Trophoblast cell (in vitro differentiated cells and primary cell): ENCODE measurements around the gene TMX1. TPM values are rescaled to one million over a fixed set of nuclear protein-coding genes. Genes with fewer than 3 reads are reported as not detected.

ENCODE experiments used
- DNase-seq, 2 donors: peaks; one replicate each; pipeline ENCODE4 v3.0.0-alpha.2; 2016
- H2AFZ ChIP-seq: 2 replicates; pipeline ENCODE4 v1.6.1; 2013; ENCODE audit warnings: low read length, moderate library complexity, mild to moderate bottlenecking; ENCODE audit not compliant: insufficient read depth, poor library complexity
- H2AK5ac ChIP-seq: 2 replicates; pipeline ENCODE4 v1.6.1; 2013; ENCODE audit warnings: mild to moderate bottlenecking, low read length
- H2BK120ac ChIP-seq: 2 replicates; pipeline ENCODE4 v1.6.1; 2013; ENCODE audit warnings: low read length, mild to moderate bottlenecking, moderate library complexity; ENCODE audit not compliant: insufficient read depth, poor library complexity
- H2BK12ac ChIP-seq: 2 replicates; pipeline ENCODE4 v1.6.1; 2013; ENCODE audit warnings: mild to moderate bottlenecking, low read length, moderate library complexity
- H2BK5ac ChIP-seq: 2 replicates; pipeline ENCODE4 v1.6.1; 2013; ENCODE audit warnings: low read length, low read depth, moderate library complexity, mild to moderate bottlenecking; ENCODE audit not compliant: poor library complexity
- H3K14ac ChIP-seq: 2 replicates; pipeline ENCODE4 v1.6.1; 2013; ENCODE audit warnings: mild to moderate bottlenecking, low read length
- H3K18ac ChIP-seq: 2 replicates; pipeline ENCODE4 v1.6.1; 2013; ENCODE audit warnings: mild to moderate bottlenecking, low read length
- H3K23ac ChIP-seq: 2 replicates; pipeline ENCODE4 v1.6.1; 2013; ENCODE audit warnings: low read length
- H3K27ac ChIP-seq: 2 replicates; pipeline ENCODE4 v1.5.1; 2013; ENCODE audit warnings: low read depth, mild to moderate bottlenecking, inconsistent platforms, low read length, moderate library complexity
- H3K27me3 ChIP-seq: 2 replicates; pipeline ENCODE4 v1.6.1; 2013; ENCODE audit warnings: inconsistent platforms, mild to moderate bottlenecking, low read length, moderate library complexity; ENCODE audit not compliant: insufficient read depth
- H3K36me3 ChIP-seq, 2 experiments: 1 replicate in 1 of 2; 2 replicates in 1 of 2; pipeline ENCODE4 v1.6.1; 2013; ENCODE audit warnings: low read length in 2 of 2, mild to moderate bottlenecking in 2 of 2, moderate library complexity in 1 of 2; ENCODE audit not compliant: insufficient read depth in 2 of 2, control insufficient read depth in 1 of 2
- H3K4ac ChIP-seq: 2 replicates; pipeline ENCODE4 v1.6.1; 2013; ENCODE audit warnings: low read depth, mild to moderate bottlenecking, low read length, moderate library complexity
- H3K4me1 ChIP-seq, 2 experiments: 1 replicate in 1 of 2; 2 replicates in 1 of 2; pipeline ENCODE4 v1.6.1; 2013; ENCODE audit warnings: low read length in 2 of 2, mild to moderate bottlenecking in 2 of 2, moderate library complexity in 1 of 2; ENCODE audit not compliant: insufficient read depth in 2 of 2, control insufficient read depth in 1 of 2
- H3K4me2 ChIP-seq: 2 replicates; pipeline ENCODE4 v1.6.1; 2013; ENCODE audit warnings: inconsistent platforms, mild to moderate bottlenecking, low read length, moderate library complexity
- H3K4me3 ChIP-seq: 2 replicates; pipeline ENCODE4 v1.5.1; 2013; ENCODE audit warnings: mild to moderate bottlenecking, low read depth, low read length, inconsistent platforms
- H3K79me1 ChIP-seq: one replicate; pipeline ENCODE4 v1.6.1; 2013; ENCODE audit warnings: low read length
- H3K79me2 ChIP-seq: 2 replicates; pipeline ENCODE4 v1.6.1; 2013; ENCODE audit warnings: low read length, mild to moderate bottlenecking; ENCODE audit not compliant: control insufficient read depth, insufficient read depth, poor library complexity
- H3K9ac ChIP-seq: 2 replicates; pipeline ENCODE4 v1.6.1; 2013; ENCODE audit warnings: mild to moderate bottlenecking, low read length
- H3K9me3 ChIP-seq: 2 replicates; pipeline ENCODE4 v1.6.1; 2013; ENCODE audit warnings: low read depth, mild to moderate bottlenecking, control low read depth, inconsistent platforms, low read length; ENCODE audit not compliant: insufficient read depth
- H4K12ac ChIP-seq: 2 replicates; pipeline ENCODE4 v1.6.1; 2013; ENCODE audit warnings: low read depth, mild to moderate bottlenecking, low read length, moderate library complexity
- H4K8ac ChIP-seq: 2 replicates; pipeline ENCODE4 v1.6.1; 2013; ENCODE audit warnings: low read depth, mild to moderate bottlenecking, low read length, moderate library complexity
- H4K91ac ChIP-seq: one replicate; pipeline ENCODE4 v1.6.1; 2013; ENCODE audit warnings: low read depth, mild to moderate bottlenecking, low read length, moderate library complexity
- WGBS: extraction: QIAGEN DNeasy Blood & Tissue Kit; methylation state at CpG from one replicate; pipeline ENCODE4 v1.1.7; 2013; ENCODE audit warnings: missing lambda C conversion rate; ENCODE audit not compliant: insufficient read length, insufficient coverage; ENCODE audit errors: extremely low coverage; 5-methylcytosine and 5-hydroxymethylcytosine counted together
- polyA plus RNA-seq: library from polyadenylated mRNA; stranded (reverse); fragments of 200-250 nt; gene quantifications from 2 replicates; pipeline ENCODE4 v1.2.3, GENCODE V29; 2013

Gene TMX1, protein sequence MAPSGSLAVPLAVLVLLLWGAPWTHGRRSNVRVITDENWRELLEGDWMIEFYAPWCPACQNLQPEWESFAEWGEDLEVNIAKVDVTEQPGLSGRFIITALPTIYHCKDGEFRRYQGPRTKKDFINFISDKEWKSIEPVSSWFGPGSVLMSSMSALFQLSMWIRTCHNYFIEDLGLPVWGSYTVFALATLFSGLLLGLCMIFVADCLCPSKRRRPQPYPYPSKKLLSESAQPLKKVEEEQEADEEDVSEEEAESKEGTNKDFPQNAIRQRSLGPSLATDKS
- 26.8 and 27.2 TPM in 2 replicates for polyA plus RNA-seq

DNA sequence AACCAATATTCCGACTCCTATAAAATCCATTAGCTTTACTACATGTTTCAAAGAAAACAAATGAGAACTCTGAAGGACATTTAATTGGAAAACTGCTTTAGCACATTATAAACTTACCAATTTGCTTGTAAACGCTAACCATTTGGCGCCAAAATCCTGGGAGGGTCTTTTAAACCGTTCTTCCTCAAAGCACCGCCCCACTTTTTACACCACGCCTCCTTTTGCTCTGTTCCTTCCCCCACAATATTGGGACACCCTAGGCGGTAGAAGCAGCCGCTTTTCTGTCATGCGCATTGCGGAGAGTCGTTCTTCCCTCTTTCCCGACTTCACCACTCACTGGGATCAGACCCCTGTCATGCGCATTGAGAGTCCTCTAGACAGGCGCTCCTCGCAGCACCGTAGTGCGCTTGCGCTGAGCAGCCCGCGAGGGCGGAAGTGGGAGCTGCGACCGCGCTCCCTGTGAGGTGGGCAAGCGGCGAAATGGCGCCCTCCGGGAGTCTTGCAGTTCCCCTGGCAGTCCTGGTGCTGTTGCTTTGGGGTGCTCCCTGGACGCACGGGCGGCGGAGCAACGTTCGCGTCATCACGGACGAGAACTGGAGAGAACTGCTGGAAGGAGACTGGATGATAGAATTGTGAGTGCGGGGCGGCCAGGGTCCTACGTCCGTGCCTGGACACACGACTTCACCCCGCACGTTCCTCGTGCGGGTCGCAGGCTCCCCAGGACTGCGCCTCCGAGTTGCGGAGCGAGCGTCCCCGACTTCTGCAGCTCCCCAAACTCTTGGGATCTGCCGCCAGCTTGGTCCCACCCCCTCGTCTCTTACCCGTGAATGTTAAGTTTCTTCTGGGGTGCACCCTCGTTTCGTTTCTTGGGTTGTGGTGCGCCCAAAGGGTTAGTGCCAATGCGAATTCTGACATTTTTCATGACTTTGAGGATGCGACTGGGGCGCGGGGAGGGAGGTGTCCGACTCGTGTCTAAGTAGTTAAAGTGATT, at the start of gene TMX1:
Gene TMX1 (plus strand): TSS at position 435 of the 991 bp plus-strand sequence. CDS start 46 bp downstream, at position 481.
- Histone ChIP-seq H3K14ac (peak within 1 kb of the TSS; percentile 85), H3K18ac (peak within 1 kb of the TSS; percentile 68), H3K4me2 (peak within 1 kb of the TSS; percentile 86), H2AFZ (peak within 1 kb of the TSS; percentile 97), H3K79me2 (peaks cover 7% of the 10 kb centered on the region), H2BK5ac (peak within 1 kb of the TSS; percentile 54), H4K12ac (peak within 1 kb of the TSS; percentile 65), H3K36me3 (no peaks in the 10 kb centered on the region), H3K79me1 (peaks cover 4% of the 10 kb centered on the region), H3K27me3 (no peaks in the 10 kb centered on the region), H3K23ac (no peak within 1 kb of the TSS), H3K4me1 (no peaks in the 10 kb centered on the region), H2BK12ac (no peak within 1 kb of the TSS), H3K27ac (peak within 1 kb of the TSS; percentile 3), H2BK120ac (peak within 1 kb of the TSS; percentile 28), H3K4me3 (peak within 1 kb of the TSS; percentile 93), H2AK5ac (no peak within 1 kb of the TSS), H4K91ac (peak within 1 kb of the TSS; percentile 91), H3K9ac (peak within 1 kb of the TSS; percentile 90), H3K9me3 (no peaks in the 10 kb centered on the region), H3K4ac (peak within 1 kb of the TSS; percentile 60), H4K8ac (peak within 1 kb of the TSS; percentile 91)
- WGBS, result no CpG with 5 or more reads among the region's 65 CpGs
- peak; percentile 98 to 100 for DNase-seq

- Histone ChIP-seq H3K27ac (no peak overlapping the region), H2AFZ (no peak overlapping the region), H4K91ac (no peak overlapping the region), H2BK12ac (no peak overlapping the region), H3K4me3 (no peak overlapping the region), H2AK5ac (no peak overlapping the region), H3K4me2 (no peak overlapping the region), H3K4ac (no peak overlapping the region), H3K18ac (no peak overlapping the region), H3K27me3 (no peaks in the 10 kb centered on the region), H4K12ac (no peak overlapping the region), H3K23ac (no peak overlapping the region), H3K9ac (no peak overlapping the region), H3K36me3 (no peaks in the 10 kb centered on the region), H3K4me1 (no peaks in the 10 kb centered on the region), H2BK120ac (no peak overlapping the region), H3K14ac (no peak overlapping the region), H3K79me2 (no peaks in the 10 kb centered on the region), H4K8ac (no peak overlapping the region), H3K79me1 (no peaks in the 10 kb centered on the region), H2BK5ac (no peak overlapping the region), H3K9me3 (no peaks in the 10 kb centered on the region)
- WGBS, result no CpG with 5 or more reads among the region's 2 CpGs
- no peak for DNase-seq
These were observed 38.2 kb upstream of the TMX1 start for GRCh38 chr14:51201890-51202289.

- no peak overlapping the region for H2AFZ ChIP-seq
- H2BK5ac ChIP-seq, result no peak overlapping the region
- no peak for DNase-seq
- H3K9ac ChIP-seq, result no peak overlapping the region
- H3K79me1 ChIP-seq, result no peaks in the 10 kb centered on the region
- no peaks in the 10 kb centered on the region for H3K27me3 ChIP-seq
- H3K27ac ChIP-seq, result no peak overlapping the region
- H4K12ac ChIP-seq, result no peak overlapping the region
- no peak overlapping the region for H2BK120ac ChIP-seq
- no peak overlapping the region for H3K23ac ChIP-seq
- WGBS, result no CpG with 5 or more reads among the region's 5 CpGs
- H2AK5ac ChIP-seq, result no peak overlapping the region
- H3K4me2 ChIP-seq, result no peak overlapping the region
- no peaks in the 10 kb centered on the region for H3K36me3 ChIP-seq
- no peak overlapping the region for H4K8ac ChIP-seq
- no peaks in the 10 kb centered on the region for H3K9me3 ChIP-seq
- no peak overlapping the region for H4K91ac ChIP-seq
- H3K4ac ChIP-seq, result no peak overlapping the region
- no peak overlapping the region for H3K14ac ChIP-seq
- H3K79me2 ChIP-seq, result no peaks in the 10 kb centered on the region
- no peak overlapping the region for H3K18ac ChIP-seq
- H2BK12ac ChIP-seq, result no peak overlapping the region
- H3K4me1 ChIP-seq, result no peaks in the 10 kb centered on the region
- H3K4me3 ChIP-seq, result no peak overlapping the region
These were observed 37.0 kb upstream of the TMX1 start for GRCh38 chr14:51202914-51203665.

DNA sequence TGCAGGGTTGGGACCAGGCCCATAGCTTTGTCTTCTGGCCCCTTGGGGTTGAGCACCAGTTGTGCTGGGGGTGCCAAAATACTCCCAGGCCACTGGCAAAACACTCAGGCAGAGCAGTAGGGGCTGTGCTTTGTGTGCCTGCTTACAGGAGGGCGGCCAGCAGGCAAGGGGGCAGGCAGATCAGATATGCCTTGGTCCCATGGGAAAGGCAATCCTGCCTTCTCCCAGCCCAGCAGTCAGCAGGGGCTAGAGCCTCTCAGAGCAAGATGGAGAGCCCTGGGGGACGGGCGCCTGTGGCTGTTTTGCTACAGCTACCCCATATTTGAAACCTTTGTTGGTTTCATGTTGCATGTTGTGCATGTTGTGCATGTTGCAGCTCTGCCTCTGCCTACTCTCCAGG, 36.2 kb upstream of the TMX1 start:
- Histone ChIP-seq H2AFZ (no peak overlapping the region), H3K9ac (no peak overlapping the region), H3K79me2 (no peaks in the 10 kb centered on the region), H3K79me1 (no peaks in the 10 kb centered on the region), H3K4me1 (no peaks in the 10 kb centered on the region), H3K4ac (no peak overlapping the region), H2BK5ac (no peak overlapping the region), H4K8ac (no peak overlapping the region), H3K27me3 (no peaks in the 10 kb centered on the region), H3K4me3 (no peak overlapping the region), H2BK12ac (no peak overlapping the region), H3K9me3 (no peaks in the 10 kb centered on the region), H3K23ac (no peak overlapping the region), H4K12ac (no peak overlapping the region), H3K14ac (no peak overlapping the region), H3K18ac (no peak overlapping the region), H4K91ac (no peak overlapping the region), H3K36me3 (no peaks in the 10 kb centered on the region), H2AK5ac (no peak overlapping the region), H3K27ac (no peak overlapping the region), H3K4me2 (no peak overlapping the region), H2BK120ac (no peak overlapping the region)
- WGBS, result no CpG with 5 or more reads among the region's 3 CpGs
- no peak for DNase-seq
